DND-41 (cell line): Measurements from ENCODE around the gene MRPS7.
"Not testable (repeated sequence)": the region's sequence is repeated elsewhere in the genome, so short reads cannot be mapped to it uniquely, and the experiment has no call there.

Experiments used
- ATAC-seq: fragments of 200-7000 bp; cut with Tn5 transposase; 3 replicates; pipeline ENCODE4 v1.9.1; 2021; ENCODE audit warnings: low read depth; ENCODE audit not compliant: insufficient read depth
- DNase-seq: peaks from one replicate; pipeline ENCODE4 v3.0.0-alpha.2; 2020
- H2AFZ ChIP-seq: 2 replicates; pipeline ENCODE4 v1.6.0; 2012; ENCODE audit warnings: low read depth, low read length
- H3K27ac ChIP-seq: 2 replicates; pipeline ENCODE4 v1.5.1; 2012; ENCODE audit warnings: low read length, inconsistent platforms
- H3K27me3 ChIP-seq: fragments of 200-600 bp; sonication (generic); 2 replicates; pipeline ENCODE4 v1.6.0; 2012; ENCODE audit warnings: low read length, mild to moderate bottlenecking, inconsistent platforms; ENCODE audit not compliant: insufficient read depth, poor library complexity
- H3K36me3 ChIP-seq: 2 replicates; pipeline ENCODE4 v1.5.1; 2012; ENCODE audit warnings: low read length, inconsistent platforms; ENCODE audit not compliant: insufficient read depth
- H3K4me1 ChIP-seq: 2 replicates; pipeline ENCODE4 v1.5.1; 2012; ENCODE audit warnings: mild to moderate bottlenecking, low read length; ENCODE audit not compliant: insufficient read depth
- H3K4me2 ChIP-seq: 2 replicates; pipeline ENCODE4 v1.6.0; 2012; ENCODE audit warnings: mild to moderate bottlenecking, moderate library complexity, low read length, inconsistent platforms; ENCODE audit not compliant: insufficient read depth
- H3K4me3 ChIP-seq, 2 experiments: fragments of 200-600 bp in 1 of 2; shearing (Covaris generic) in 1 of 2; 2 replicates each; pipeline ENCODE4 v1.5.1; 2012 to 2016; ENCODE audit warnings: inconsistent platforms in 2 of 2, low read length in 2 of 2, mild to moderate bottlenecking in 2 of 2, low read depth in 1 of 2, moderate library complexity in 1 of 2
- H3K79me2 ChIP-seq: 2 replicates; pipeline ENCODE4 v1.6.0; 2012; ENCODE audit warnings: low read length, inconsistent platforms; ENCODE audit not compliant: insufficient read depth
- H3K9ac ChIP-seq: 2 replicates; pipeline ENCODE4 v1.6.0; 2012; ENCODE audit warnings: low read depth, mild to moderate bottlenecking, inconsistent platforms, low read length, moderate library complexity
- H3K9me3 ChIP-seq: 2 replicates; pipeline ENCODE4 v1.5.1; 2012; ENCODE audit warnings: low read length, moderate library complexity, mild to moderate bottlenecking, inconsistent platforms; ENCODE audit not compliant: insufficient read depth, severe bottlenecking
- H4K20me1 ChIP-seq: 2 replicates; pipeline ENCODE4 v1.6.0; 2012; ENCODE audit warnings: low read length; ENCODE audit not compliant: insufficient read depth
- CTCF ChIP-seq: IDR thresholded peaks from 2 replicates; pipeline ENCODE4 v1.5.1; 2012; ENCODE audit warnings: borderline replicate concordance, low read length, moderate library complexity, mild to moderate bottlenecking; ENCODE audit not compliant: poor library complexity, severe bottlenecking; ENCODE audit errors: extremely low read depth
- EZH2 ChIP-seq: IDR thresholded peaks from 3 replicates; pipeline ENCODE4 v1.6.1; 2012; ENCODE audit warnings: borderline replicate concordance, low read depth, mild to moderate bottlenecking, moderate library complexity, low read length, inconsistent platforms; ENCODE audit not compliant: severe bottlenecking

MRPS7 gene

GRCh38 chr17:75289115-75289831 is 27.6 kb downstream of the MRPS7 start, which contains the start of gene SLC25A19:
TSS of gene SLC25A19 (minus strand) at chr17:75289433. CDS start at chr17:75286764, 2,669 bp downstream.
- Histone ChIP-seq H3K4me1 (peaks cover 24% of the 10 kb centered on the region), H3K36me3 (peaks cover 30% of the 10 kb centered on the region), H3K27me3 (no peaks in the 10 kb centered on the region), H4K20me1 (no peaks in the 10 kb centered on the region; the same call in 1 of the 2 replicates), H3K79me2 (peaks cover 34% of the 10 kb centered on the region), H3K9ac (peak within 1 kb of the TSS; percentile 66), H3K4me3 (peak within 1 kb of the TSS; percentile 67 to 88), H3K4me2 (peak within 1 kb of the TSS; percentile 90), H3K9me3 (no peaks in the 10 kb centered on the region), H2AFZ (peak within 1 kb of the TSS; percentile 90), H3K27ac (peak within 1 kb of the TSS; percentile 91)
- DNase-seq (peak; percentile 99), ATAC-seq (peak; percentile 94)
- no peak for TF ChIP-seq EZH2
- TF ChIP-seq CTCF, result peak; percentile 75

- TF ChIP-seq CTCF (peak; percentile 53), EZH2 (no peak)
- Histone ChIP-seq H3K79me2 (peaks cover 34% of the 10 kb centered on the region), H3K9me3 (no peaks in the 10 kb centered on the region), H3K27ac (peak overlapping the region; percentile 91), H2AFZ (peak overlapping the region; percentile 87), H3K4me2 (peak overlapping the region; percentile 90), H4K20me1 (no peaks in the 10 kb centered on the region; the same call in 1 of the 2 replicates), H3K4me1 (peaks cover 24% of the 10 kb centered on the region), H3K4me3 (peak overlapping the region; percentile 32 to 88; a peak in 3 of 4 replicates), H3K27me3 (no peaks in the 10 kb centered on the region), H3K36me3 (peaks cover 26% of the 10 kb centered on the region), H3K9ac (peak overlapping the region; percentile 66)
- DNase-seq (peak; percentile 63), ATAC-seq (no peak)
Observed at GRCh38 chr17:75289832-75290337, 28.2 kb downstream of the MRPS7 start.

- not testable (repeated sequence) for H3K9me3 ChIP-seq, H3K4me2 ChIP-seq, H3K9ac ChIP-seq, H4K20me1 ChIP-seq, H2AFZ ChIP-seq, H3K27ac ChIP-seq, ATAC-seq, H3K36me3 ChIP-seq, H3K27me3 ChIP-seq, H3K4me3 ChIP-seq, DNase-seq
- Histone ChIP-seq H3K4me1 (peaks cover 14% of the 10 kb centered on the region), H3K79me2 (peaks cover 12% of the 10 kb centered on the region)
Observed at GRCh38 chr17:75292810-75293448, 31.2 kb downstream of the MRPS7 start.
